ENCODE data around the gene CHST11.

Gene CHST11

GRCh38 chr12:104534857-104535248 lies 78.1 kb downstream of the CHST11 start:
- TF ChIP-seq CTCF (IDR thresholded peaks at IDR 0.05; ENCODE audit: borderline replicate concordance, control extremely low read depth, extremely low read depth, insufficient read depth, missing control alignments) = no peak
- in situ Hi-C loops (cut with MboI; ENCODE audit: low sequenced_read_pairs, unreplicated experiment) = no loop called here
- no peak for DNase-seq (ENCODE audit: low spot score)

GRCh38 chr12:104535369-104535768 lies 78.6 kb downstream of the CHST11 start:
- DNase-seq (ENCODE audit: low spot score) = no peak
- in situ Hi-C loops (cut with MboI; ENCODE audit: low sequenced_read_pairs, unreplicated experiment) = no loop called here
- no peak for TF ChIP-seq CTCF (IDR thresholded peaks at IDR 0.05; ENCODE audit: borderline replicate concordance, control extremely low read depth, extremely low read depth, insufficient read depth, missing control alignments)

GRCh38 chr12:104536841-104537240 lies 80.1 kb downstream of the CHST11 start:
- DNase-seq (ENCODE audit: low spot score) = no peak
- no peak for TF ChIP-seq CTCF (IDR thresholded peaks at IDR 0.05; ENCODE audit: borderline replicate concordance, control extremely low read depth, extremely low read depth, insufficient read depth, missing control alignments)
- in situ Hi-C loops (cut with MboI; ENCODE audit: low sequenced_read_pairs, unreplicated experiment) = no loop called here

- no peak for DNase-seq (ENCODE audit: low spot score)
- in situ Hi-C loops (cut with MboI; ENCODE audit: low sequenced_read_pairs, unreplicated experiment) = no loop called here
- TF ChIP-seq CTCF (IDR thresholded peaks at IDR 0.05; ENCODE audit: borderline replicate concordance, control extremely low read depth, extremely low read depth, insufficient read depth, missing control alignments) = no peak
Observed at GRCh38 chr12:104538056-104538455, 81.3 kb downstream of the CHST11 start.

DNA sequence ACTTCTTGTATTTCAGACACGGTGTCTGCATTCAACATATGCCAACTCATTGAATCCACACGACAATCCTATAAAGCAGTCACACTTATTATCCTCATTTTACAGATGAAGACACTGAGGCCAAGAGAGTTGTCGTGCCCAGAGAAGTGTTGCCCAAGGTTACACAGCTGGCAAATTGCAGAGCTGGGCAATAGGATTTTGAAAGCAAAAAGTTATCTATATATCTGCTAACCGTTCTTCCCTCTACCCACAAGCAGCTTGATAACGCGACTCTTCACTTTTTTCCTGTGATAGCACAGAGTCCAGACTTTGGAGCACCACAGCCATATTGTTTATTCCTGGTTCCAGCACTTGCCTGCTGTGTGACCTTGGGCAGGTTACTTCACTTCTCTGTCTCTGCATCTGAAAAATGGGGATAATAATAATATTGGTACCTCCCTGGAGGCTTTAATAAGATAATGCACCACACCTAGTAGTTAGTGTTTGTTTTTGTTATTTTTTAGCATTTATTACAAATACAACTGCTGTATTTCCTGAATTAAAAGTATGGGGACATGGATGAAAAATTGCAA lies 82.2 kb downstream of the CHST11 start:
- in situ Hi-C loops (cut with MboI; ENCODE audit: low sequenced_read_pairs, unreplicated experiment) = no loop called here
- DNase-seq (ENCODE audit: low spot score) = no peak
- no peak for TF ChIP-seq CTCF (IDR thresholded peaks at IDR 0.05; ENCODE audit: borderline replicate concordance, control extremely low read depth, extremely low read depth, insufficient read depth, missing control alignments)

GRCh38 chr12:104544836-104545235 lies 88.1 kb downstream of the CHST11 start:
- in situ Hi-C loops (cut with MboI; ENCODE audit: low sequenced_read_pairs, unreplicated experiment) = no loop called here
- no peak for TF ChIP-seq CTCF (IDR thresholded peaks at IDR 0.05; ENCODE audit: borderline replicate concordance, control extremely low read depth, extremely low read depth, insufficient read depth, missing control alignments)
- no peak for DNase-seq (ENCODE audit: low spot score)

DNA sequence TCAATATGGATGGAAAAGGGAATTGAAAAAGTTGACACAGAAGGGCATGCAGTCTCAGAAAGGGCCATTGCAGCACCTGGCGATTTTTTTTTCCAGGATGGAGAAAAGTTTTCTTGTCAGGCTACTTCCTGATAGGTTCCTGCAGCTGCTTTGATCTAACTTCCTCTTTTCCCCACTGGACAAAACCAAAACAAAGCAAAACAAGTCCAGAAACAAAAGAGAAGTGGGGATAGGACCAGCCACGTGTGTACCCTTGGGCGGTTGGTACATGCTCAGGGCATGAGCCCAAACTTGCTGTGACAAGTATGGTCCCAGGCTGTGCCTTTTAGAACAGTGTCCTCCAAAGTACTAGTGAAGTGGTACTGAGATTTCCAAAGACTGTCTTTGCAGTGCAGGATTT lies 89.8 kb downstream of the CHST11 start:
- in situ Hi-C loops (cut with MboI; ENCODE audit: low sequenced_read_pairs, unreplicated experiment) = no loop called here
- DNase-seq (ENCODE audit: low spot score) = no peak
- TF ChIP-seq CTCF (IDR thresholded peaks at IDR 0.05; ENCODE audit: borderline replicate concordance, control extremely low read depth, extremely low read depth, insufficient read depth, missing control alignments) = no peak
